ENCODE measurements around the gene SPINK8. TPM values are rescaled to one million over a fixed set of nuclear protein-coding genes. Genes with fewer than 3 reads are reported as not detected.
"Not testable (repeated sequence)": the region's sequence is repeated elsewhere in the genome, so short reads cannot be mapped to it uniquely, and the experiment has no call there.

Gene SPINK8
- total and polyA plus RNA-seq, 3 experiments from 2014 or later: not detected

DNA sequence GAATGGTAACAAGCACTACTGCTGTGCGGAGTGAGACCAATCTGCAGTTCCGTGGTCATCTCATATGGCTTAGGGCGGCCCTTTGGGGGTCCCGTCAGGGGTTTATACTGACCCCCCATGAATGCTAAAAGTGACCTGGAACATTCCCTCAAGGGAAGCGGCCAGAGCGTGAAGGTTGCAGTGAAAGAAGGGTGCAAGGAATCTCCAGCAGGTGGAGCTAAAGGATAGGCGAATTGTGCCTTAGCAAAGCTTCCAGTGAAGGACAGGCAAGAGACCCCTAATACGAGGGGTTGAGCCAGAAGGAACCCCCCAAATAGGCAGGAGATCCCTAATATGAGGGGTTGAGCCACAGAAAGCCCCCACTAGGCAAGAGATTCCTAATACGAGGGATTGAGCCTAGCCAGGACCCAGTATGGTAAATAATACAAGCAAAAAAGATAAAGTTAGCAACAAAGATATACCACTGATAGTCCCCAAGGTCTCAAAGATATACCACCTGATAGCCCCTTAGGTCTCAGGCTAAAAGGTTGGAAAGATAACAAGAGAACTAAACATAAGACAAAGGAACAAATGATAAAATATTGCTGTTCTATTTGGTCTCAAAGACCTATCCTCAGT lies 59.8 kb downstream of the SPINK8 start:
- H3K36me3 Mint-ChIP-seq: peaks cover 0 to 2% (median 1%) of the 10 kb centered on the region in 3 donors
- H3K9me3 Mint-ChIP-seq: no peaks in the 10 kb centered on the region
- no peak overlapping the region for H3K4me3 ChIP-seq (ENCODE audit: low read length)
- peaks cover 13 to 17% (median 16%) of the 10 kb centered on the region in 3 donors for H3K4me1 Mint-ChIP-seq
- peak; percentile 13 to 62 (median 50) for DNase-seq
- no peak overlapping the region for H3K4me3 Mint-ChIP-seq
- H3K27ac Mint-ChIP-seq: peak overlapping the region in 2 of 8 donors; percentile 29 to 47
- no peaks in the 10 kb centered on the region for H3K27me3 ChIP-seq (ENCODE audit: insufficient read depth, low read length, poor library complexity, severe bottlenecking)
- peaks cover 16% of the 10 kb centered on the region for H3K4me1 ChIP-seq (ENCODE audit: insufficient read depth, low read length)
- peaks cover 0 to 4% of the 10 kb centered on the region in 2 donors for H3K27me3 Mint-ChIP-seq
- H3K27ac ChIP-seq (ENCODE audit: low read depth, low read length): no peak overlapping the region
- no peaks in the 10 kb centered on the region for H3K9me3 ChIP-seq (ENCODE audit: low read length)
- ChIA-PET CTCF (interaction anchor here (0.6 to 4.5 kb wide), 9 partner anchors 9 to 283 kb away, joined by 3 to 33 read pairs (median 4); partner anchors contain the start of genes PFKFB4 and SHISA5), POLR2A (no interaction called here)
- no peaks in the 10 kb centered on the region for H3K36me3 ChIP-seq (ENCODE audit: insufficient read depth, low read length)

DNA sequence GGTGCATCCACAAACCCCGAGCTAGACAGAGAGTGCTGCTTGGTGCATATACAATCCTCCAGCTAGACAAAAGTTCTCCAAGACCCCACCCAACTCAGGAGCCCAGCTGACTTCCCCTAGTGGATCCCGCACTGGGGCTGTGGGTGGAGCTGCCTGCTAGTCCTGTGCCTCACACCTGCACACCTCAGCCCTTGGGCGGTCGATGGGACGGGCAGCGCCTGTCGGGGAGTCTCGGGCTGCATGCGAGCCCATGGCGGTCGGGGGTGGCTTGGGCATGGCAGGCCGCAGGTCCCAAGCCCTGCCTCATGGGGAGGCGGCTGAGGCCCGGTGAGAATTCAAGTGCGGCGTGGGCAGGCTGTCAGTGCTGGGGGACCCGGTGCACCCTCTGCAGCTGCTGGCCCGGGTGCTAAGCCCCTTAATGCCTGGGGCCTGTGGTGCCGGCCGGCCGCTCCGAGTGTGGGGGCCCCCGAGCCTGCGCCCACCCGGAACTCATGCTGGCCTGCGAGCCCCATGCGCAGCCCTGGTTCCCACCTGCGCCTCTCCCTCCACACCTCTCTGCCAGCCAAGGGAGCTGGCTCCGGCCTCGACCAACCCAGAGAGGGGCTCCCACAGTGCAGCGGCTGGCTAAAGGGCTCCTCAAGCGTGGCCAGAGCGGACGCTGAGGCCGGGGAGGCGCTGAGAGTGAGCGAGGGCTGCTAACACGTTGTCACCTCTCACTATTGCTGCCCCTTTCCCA lies 61.5 kb downstream of the SPINK8 start:
- ChIA-PET POLR2A (no interaction called here), CTCF (interaction anchor here (1.0 to 4.5 kb wide), 5 partner anchors 9 to 235 kb away, joined by 3 to 33 read pairs (median 4); no protein-coding TSS in a partner anchor)
- DNase-seq: no peak
- H3K36me3 ChIP-seq (ENCODE audit: insufficient read depth, low read length): peaks cover 1% of the 10 kb centered on the region
- peaks cover 25% of the 10 kb centered on the region for H3K4me1 ChIP-seq (ENCODE audit: insufficient read depth, low read length)
- H3K4me3 ChIP-seq (ENCODE audit: low read length): no peak overlapping the region
- Mint-ChIP-seq H3K27ac (no peak overlapping the region), H3K4me1 (peaks cover 27 to 28% (median 28%) of the 10 kb centered on the region in 3 donors), H3K9me3 (no peaks in the 10 kb centered on the region), H3K4me3 (no peak overlapping the region), H3K27me3 (peaks cover 0 to 4% of the 10 kb centered on the region in 2 donors), H3K36me3 (peaks cover 0 to 8% (median 2%) of the 10 kb centered on the region in 3 donors)
- no peak overlapping the region for H3K27ac ChIP-seq (ENCODE audit: low read depth, low read length)
- H3K9me3 ChIP-seq (ENCODE audit: low read length): no peaks in the 10 kb centered on the region
- H3K27me3 ChIP-seq (ENCODE audit: insufficient read depth, low read length, poor library complexity, severe bottlenecking): no peaks in the 10 kb centered on the region

GRCh38 chr3:48271223-48271622 lies 62.2 kb downstream of the SPINK8 start:
- H3K27ac ChIP-seq (ENCODE audit: low read depth, low read length); H3K27me3 Mint-ChIP-seq; H3K4me3 Mint-ChIP-seq; H3K27me3 ChIP-seq (ENCODE audit: insufficient read depth, low read length, poor library complexity, severe bottlenecking); H3K36me3 ChIP-seq (ENCODE audit: insufficient read depth, low read length); H3K9me3 ChIP-seq (ENCODE audit: low read length); H3K4me3 ChIP-seq (ENCODE audit: low read length); H3K9me3 Mint-ChIP-seq; POLR2A ChIA-PET; DNase-seq; H3K27ac Mint-ChIP-seq: not testable (repeated sequence)
- CTCF ChIA-PET: interaction anchor here (1.0 to 4.5 kb wide), 4 partner anchors 8 to 236 kb away, joined by 3 to 33 read pairs (median 4); no protein-coding TSS in a partner anchor
- Mint-ChIP-seq H3K4me1 (peaks cover 28 to 29% (median 28%) of the 10 kb centered on the region in 3 donors), H3K36me3 (peaks cover 0 to 15% (median 2%) of the 10 kb centered on the region in 3 donors)
- peaks cover 25% of the 10 kb centered on the region for H3K4me1 ChIP-seq (ENCODE audit: insufficient read depth, low read length)

GRCh38 chr3:48270306-48270705 lies 63.2 kb downstream of the SPINK8 start:
- POLR2A ChIA-PET: no interaction called here
- Mint-ChIP-seq H3K36me3 (peaks cover 0 to 22% (median 2%) of the 10 kb centered on the region in 3 donors), H3K27me3 (no peaks in the 10 kb centered on the region), H3K4me3 (no peak overlapping the region), H3K9me3 (no peaks in the 10 kb centered on the region), H3K27ac (peak overlapping the region in 5 of 8 donors; percentile 20 to 66 (median 58)), H3K4me1 (peaks cover 28 to 29% (median 28%) of the 10 kb centered on the region in 3 donors)
- no peak overlapping the region for H3K4me3 ChIP-seq (ENCODE audit: low read length)
- no peaks in the 10 kb centered on the region for H3K27me3 ChIP-seq (ENCODE audit: insufficient read depth, low read length, poor library complexity, severe bottlenecking)
- H3K9me3 ChIP-seq (ENCODE audit: low read length): no peaks in the 10 kb centered on the region
- CTCF ChIA-PET: interaction anchor here (0.8 to 4.5 kb wide), 5 partner anchors 8 to 166 kb away, joined by 3 to 33 read pairs (median 4); no protein-coding TSS in a partner anchor
- H3K36me3 ChIP-seq (ENCODE audit: insufficient read depth, low read length): peaks cover 5% of the 10 kb centered on the region
- peaks cover 25% of the 10 kb centered on the region for H3K4me1 ChIP-seq (ENCODE audit: insufficient read depth, low read length)
- no peak overlapping the region for H3K27ac ChIP-seq (ENCODE audit: low read depth, low read length)
- no peak for DNase-seq

GRCh38 chr3:48269592-48269991 lies 63.9 kb downstream of the SPINK8 start:
- peaks cover 28 to 29% (median 28%) of the 10 kb centered on the region in 3 donors for H3K4me1 Mint-ChIP-seq
- no peaks in the 10 kb centered on the region for H3K27me3 Mint-ChIP-seq
- Histone ChIP-seq H3K9me3 (ENCODE audit: low read length) (no peaks in the 10 kb centered on the region), H3K4me1 (ENCODE audit: insufficient read depth, low read length) (peaks cover 25% of the 10 kb centered on the region), H3K4me3 (ENCODE audit: low read length) (peak overlapping the region; percentile 46), H3K36me3 (ENCODE audit: insufficient read depth, low read length) (peaks cover 5% of the 10 kb centered on the region), H3K27me3 (ENCODE audit: insufficient read depth, low read length, poor library complexity, severe bottlenecking) (no peaks in the 10 kb centered on the region), H3K27ac (ENCODE audit: low read depth, low read length) (no peak overlapping the region)
- H3K4me3 Mint-ChIP-seq: peak overlapping the region in 6 of 7 donors; percentile 29 to 82 (median 70)
- peak overlapping the region; percentile 58 to 96 (median 70) for H3K27ac Mint-ChIP-seq
- H3K36me3 Mint-ChIP-seq: peaks cover 0 to 22% (median 2%) of the 10 kb centered on the region in 3 donors
- no peaks in the 10 kb centered on the region for H3K9me3 Mint-ChIP-seq
- ChIA-PET POLR2A (interaction anchor here (0.7 to 1.0 kb wide), 2 partner anchors 25 to 29 kb away, joined by 3 read pairs; partner anchors contain the start of gene ZNF589), CTCF (interaction anchor here (0.8 to 2.1 kb wide), 3 partner anchors 9 to 167 kb away, joined by 4 to 9 read pairs (median 4); no protein-coding TSS in a partner anchor)
- DNase-seq: no peak

DNA sequence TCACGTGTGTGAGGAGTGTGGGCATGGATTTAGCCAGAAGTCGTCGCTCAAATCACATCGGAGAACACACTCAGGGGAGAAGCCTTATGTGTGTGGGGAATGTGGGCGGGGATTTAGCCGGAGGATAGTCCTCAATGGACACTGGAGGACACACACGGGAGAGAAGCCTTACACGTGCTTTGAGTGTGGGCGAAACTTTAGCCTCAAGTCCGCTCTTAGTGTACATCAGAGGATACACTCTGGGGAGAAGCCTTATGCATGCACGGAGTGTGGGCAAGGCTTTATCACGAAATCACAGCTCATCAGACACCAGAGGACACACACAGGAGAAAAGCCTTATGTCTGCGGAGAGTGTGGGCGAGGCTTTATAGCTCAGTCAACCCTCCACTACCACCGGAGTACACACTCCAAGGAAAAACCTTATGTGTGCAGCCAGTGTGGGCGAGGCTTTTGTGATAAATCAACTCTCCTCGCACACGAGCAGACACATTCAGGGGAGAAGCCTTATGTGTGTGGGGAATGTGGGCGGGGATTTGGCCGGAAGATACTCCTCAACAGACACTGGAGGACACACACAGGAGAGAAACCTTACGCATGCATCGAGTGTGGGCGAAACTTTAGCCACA lies 64.4 kb downstream of the SPINK8 start:
- ChIA-PET CTCF (interaction anchor here (1.1 to 2.1 kb wide), 6 partner anchors 9 to 178 kb away, joined by 3 to 9 read pairs (median 4); partner anchors contain the start of genes ATRIP and NME6), POLR2A (interaction anchor here (0.7 to 1.2 kb wide), 5 partner anchors 25 to 171 kb away, joined by 3 to 4 read pairs (median 3); partner anchors contain the start of genes CCDC51, TMA7 and ZNF589)
- Mint-ChIP-seq H3K9me3 (no peaks in the 10 kb centered on the region), H3K4me3 (peak overlapping the region in 6 of 7 donors; percentile 45 to 82 (median 70)), H3K27ac (peak overlapping the region; percentile 26 to 96 (median 90)), H3K27me3 (no peaks in the 10 kb centered on the region), H3K4me1 (peaks cover 28 to 29% (median 28%) of the 10 kb centered on the region in 3 donors), H3K36me3 (peaks cover 0 to 25% (median 4%) of the 10 kb centered on the region in 3 donors)
- Histone ChIP-seq H3K4me3 (ENCODE audit: low read length) (peak overlapping the region; percentile 46), H3K27me3 (ENCODE audit: insufficient read depth, low read length, poor library complexity, severe bottlenecking) (no peaks in the 10 kb centered on the region), H3K4me1 (ENCODE audit: insufficient read depth, low read length) (peaks cover 25% of the 10 kb centered on the region), H3K9me3 (ENCODE audit: low read length) (no peaks in the 10 kb centered on the region), H3K27ac (ENCODE audit: low read depth, low read length) (no peak overlapping the region), H3K36me3 (ENCODE audit: insufficient read depth, low read length) (peaks cover 5% of the 10 kb centered on the region)
- peak in 1 of 5 donors; percentile 21 for DNase-seq

DNA sequence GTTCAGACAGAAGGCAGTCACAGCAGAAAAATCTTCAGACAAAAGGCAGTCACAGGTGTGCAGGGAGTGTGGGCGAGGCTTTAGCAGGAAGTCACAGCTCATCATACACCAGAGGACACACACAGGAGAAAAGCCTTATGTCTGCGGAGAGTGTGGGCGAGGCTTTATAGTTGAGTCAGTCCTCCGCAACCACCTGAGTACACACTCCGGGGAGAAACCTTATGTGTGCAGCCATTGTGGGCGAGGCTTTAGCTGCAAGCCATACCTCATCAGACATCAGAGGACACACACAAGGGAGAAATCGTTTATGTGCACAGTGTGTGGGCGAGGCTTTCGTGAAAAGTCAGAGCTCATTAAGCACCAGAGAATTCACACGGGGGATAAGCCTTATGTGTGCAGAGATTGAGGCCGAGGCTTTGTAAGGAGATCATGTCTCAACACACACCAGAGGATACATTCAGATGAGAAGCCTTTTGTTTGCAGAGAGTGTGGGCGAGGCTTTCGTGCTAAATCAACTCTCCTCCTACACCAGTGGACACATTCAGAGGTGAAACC lies 65.0 kb downstream of the SPINK8 start:
- POLR2A ChIA-PET: interaction anchor here (0.5 to 1.2 kb wide), 5 partner anchors 13 to 171 kb away, joined by 3 to 4 read pairs (median 3); partner anchors contain the start of genes CCDC51, TMA7 and ZNF589
- Mint-ChIP-seq H3K9me3 (no peaks in the 10 kb centered on the region), H3K27me3 (no peaks in the 10 kb centered on the region), H3K36me3 (peaks cover 0 to 30% (median 8%) of the 10 kb centered on the region in 3 donors), H3K27ac (peak overlapping the region; percentile 62 to 96 (median 94)), H3K4me3 (peak overlapping the region; percentile 24 to 82 (median 69)), H3K4me1 (peaks cover 26 to 29% (median 26%) of the 10 kb centered on the region in 3 donors)
- peak overlapping the region; percentile 46 for H3K4me3 ChIP-seq (ENCODE audit: low read length)
- CTCF ChIA-PET: interaction anchor here (1.1 to 2.1 kb wide), 5 partner anchors 9 to 178 kb away, joined by 3 to 9 read pairs (median 4); partner anchors contain the start of genes ATRIP and NME6
- H3K4me1 ChIP-seq (ENCODE audit: insufficient read depth, low read length): peaks cover 25% of the 10 kb centered on the region
- H3K27ac ChIP-seq (ENCODE audit: low read depth, low read length): no peak overlapping the region
- no peaks in the 10 kb centered on the region for H3K9me3 ChIP-seq (ENCODE audit: low read length)
- H3K27me3 ChIP-seq (ENCODE audit: insufficient read depth, low read length, poor library complexity, severe bottlenecking): no peaks in the 10 kb centered on the region
- H3K36me3 ChIP-seq (ENCODE audit: insufficient read depth, low read length): peaks cover 5% of the 10 kb centered on the region
- peak; percentile 40 to 86 (median 69) for DNase-seq
